Activated CD4-positive, alpha-beta T cell treated with anti-CD3 and anti-CD28 coated beads, Interleukin-2, amount 50 U/mL, for 48 hours (primary cell): ENCODE data around the gene HOMER2.
"Not testable (repeated sequence)": the region's sequence is repeated elsewhere in the genome, so short reads cannot be mapped to it uniquely, and the experiment has no call there.

Source experiments
- DNase-seq, 2 experiments: peaks; one replicate each; pipeline ENCODE4 v3.0.0-alpha.2; 2020

The HOMER2 gene

DNA sequence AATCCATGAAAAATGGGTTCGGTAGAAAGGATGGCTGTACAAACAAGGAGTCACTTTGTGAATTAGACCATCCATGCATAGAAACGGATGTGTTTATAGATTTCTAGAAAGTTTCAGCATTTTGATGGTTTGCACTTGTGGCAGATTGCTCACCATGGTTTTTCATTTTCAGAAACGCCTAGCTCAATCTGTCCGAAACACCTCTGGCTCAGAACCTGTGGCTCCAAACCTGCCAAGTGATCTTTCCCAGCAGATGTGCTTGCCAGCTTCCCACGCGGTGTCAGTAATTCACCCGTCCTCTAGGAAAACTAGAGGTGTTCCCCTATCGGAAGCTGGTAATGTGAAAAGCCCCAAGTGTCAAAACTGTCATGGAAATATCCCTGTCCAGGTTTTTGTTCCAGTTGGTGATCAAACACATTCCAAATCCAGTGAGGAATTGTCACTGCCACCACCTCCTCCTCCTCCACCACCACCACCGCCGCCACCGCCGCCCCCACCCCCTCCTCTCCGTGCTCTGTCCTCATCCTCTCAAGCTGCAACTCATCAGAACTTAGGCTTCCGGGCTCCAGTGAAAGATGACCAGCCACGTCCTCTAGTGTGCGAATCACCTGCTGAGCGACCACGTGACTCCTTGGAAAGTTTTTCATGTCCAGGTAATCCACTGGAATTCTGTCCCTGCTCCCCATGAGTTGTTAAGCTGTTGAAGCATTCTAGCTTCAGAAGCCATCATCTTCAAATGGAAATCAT is 121.9 kb downstream of the HOMER2 start:
- no peak for DNase-seq

- no peak for DNase-seq
Observed at GRCh38 chr15:82829234-82829633, 123.3 kb downstream of the HOMER2 start.

DNA sequence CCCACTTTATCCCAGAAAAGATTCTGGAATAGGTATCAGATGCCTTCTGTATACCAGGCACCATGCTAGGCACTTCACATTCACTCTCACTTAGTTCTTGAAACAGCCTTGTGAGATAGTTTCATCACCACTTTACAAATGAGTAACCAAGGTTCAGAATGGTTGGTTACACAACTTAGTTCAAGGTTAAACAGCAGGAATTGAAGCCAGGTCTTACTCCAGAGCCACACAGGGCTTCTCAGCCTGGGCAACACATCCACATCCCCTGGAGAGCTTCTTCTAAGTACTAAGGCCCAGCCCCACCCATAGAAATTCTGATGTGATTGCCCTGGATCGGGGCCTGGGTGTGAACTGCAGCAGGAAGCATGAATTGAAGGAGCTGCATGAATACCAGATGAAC is 124.4 kb downstream of the HOMER2 start:
- no peak for DNase-seq

DNA sequence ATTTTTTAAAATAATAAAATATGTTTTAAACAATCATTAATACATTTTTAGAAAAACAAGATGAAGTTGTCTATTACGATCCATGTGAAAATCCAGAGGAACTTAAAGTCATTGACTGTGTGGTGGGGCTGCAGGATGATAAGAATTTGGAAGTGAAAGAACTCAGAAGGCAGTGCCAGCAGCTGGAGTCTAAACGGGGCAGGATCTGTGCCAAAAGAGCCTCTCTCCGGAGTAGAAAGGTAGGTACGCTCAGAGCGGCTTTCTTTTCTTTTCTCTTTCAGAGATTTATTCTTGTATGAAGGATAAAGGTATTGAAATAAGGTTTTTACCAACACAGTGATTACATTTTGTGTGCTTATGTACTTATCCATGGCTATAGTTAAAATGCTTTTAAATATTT is 129.5 kb downstream of the HOMER2 start:
- DNase-seq, result no peak

- not testable (repeated sequence) for DNase-seq
Observed at GRCh38 chr15:82821851-82822250, 130.7 kb downstream of the HOMER2 start.

DNA sequence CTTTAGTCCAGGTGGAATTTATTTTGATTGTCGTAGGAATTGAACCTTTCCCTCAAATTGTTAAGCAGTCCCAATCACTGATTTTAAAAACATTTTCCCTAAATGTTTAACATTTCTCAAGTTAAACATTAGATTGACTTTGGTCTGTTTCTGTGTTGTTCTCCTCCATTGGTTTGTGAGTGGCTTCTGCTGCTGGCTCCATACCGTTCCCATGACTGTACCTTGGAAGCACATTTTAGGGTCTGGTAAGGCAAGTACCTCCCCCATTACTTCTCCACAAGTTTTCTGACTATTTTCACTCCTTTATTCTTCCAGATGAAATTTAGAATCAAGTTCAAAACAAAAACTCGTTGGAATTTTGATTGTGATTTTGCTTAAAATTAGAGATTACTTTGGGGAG is 131.1 kb downstream of the HOMER2 start:
- not testable (repeated sequence) for DNase-seq

DNA sequence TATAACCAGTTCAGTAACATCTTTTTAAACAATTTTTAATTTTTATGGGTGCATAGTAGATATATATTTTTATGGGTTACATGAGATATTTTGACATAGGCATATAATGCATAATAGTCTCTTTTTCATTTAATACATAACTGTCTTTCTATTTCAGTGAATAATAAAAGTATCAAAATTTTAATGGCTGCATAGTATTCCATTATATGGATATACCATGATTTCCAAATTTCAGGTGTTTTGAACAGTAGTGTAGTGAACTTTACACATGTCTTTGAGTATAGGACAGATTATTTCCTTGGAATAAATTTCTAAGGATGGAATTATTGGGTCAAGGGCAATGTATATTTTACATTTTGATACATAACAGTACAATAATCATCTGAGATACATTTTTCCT is 132.4 kb downstream of the HOMER2 start:
- DNase-seq, result no peak

- DNase-seq, result no peak
Observed at GRCh38 chr15:82812994-82813393, 139.5 kb downstream of the HOMER2 start.

- peak; percentile 24 to 39 for DNase-seq
Observed at GRCh38 chr15:82810890-82811426, 141.6 kb downstream of the HOMER2 start.

DNA sequence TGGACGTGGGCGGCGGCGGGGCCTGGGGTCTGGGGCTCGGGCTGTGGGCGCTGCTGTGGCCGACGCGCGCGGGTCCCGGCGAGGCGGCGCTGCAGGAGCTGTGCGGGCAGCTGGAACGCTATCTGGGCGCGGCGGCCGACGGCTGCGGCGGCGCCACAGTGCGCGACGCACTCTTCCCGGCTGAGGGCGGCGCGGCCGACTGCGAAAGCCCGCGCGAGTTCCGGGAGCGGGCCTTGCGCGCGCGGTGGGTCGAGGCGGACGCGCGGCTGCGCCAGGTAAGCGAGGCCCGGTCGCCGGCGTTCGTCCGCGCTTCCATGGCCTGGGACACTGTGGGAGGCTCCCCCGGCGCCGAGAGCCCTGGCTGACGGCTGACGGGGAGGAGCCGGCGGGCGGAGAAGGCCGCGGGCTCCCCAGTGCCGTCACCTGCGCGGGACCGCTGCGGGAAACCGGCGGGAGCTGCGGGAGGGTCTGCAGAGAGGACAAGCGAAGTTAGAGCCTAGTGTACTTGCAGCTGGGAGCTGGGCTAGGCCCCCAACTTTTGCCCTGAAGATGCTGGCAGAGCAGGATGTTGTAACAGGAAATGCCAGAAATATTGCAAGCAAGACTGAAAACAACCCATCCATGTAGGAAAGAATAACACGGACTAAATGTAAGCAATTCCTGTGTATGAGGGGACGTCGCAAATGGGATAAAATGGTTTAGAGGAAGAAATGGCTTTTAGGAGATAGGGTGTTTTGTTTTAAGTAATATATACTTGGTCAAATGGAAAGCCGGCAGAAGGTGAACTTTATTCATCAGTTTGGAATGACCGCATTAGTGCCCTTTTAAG is 142.2 kb downstream of the HOMER2 start:
- DNase-seq, result peak in 1 of 2 experiments; percentile 32

DNA sequence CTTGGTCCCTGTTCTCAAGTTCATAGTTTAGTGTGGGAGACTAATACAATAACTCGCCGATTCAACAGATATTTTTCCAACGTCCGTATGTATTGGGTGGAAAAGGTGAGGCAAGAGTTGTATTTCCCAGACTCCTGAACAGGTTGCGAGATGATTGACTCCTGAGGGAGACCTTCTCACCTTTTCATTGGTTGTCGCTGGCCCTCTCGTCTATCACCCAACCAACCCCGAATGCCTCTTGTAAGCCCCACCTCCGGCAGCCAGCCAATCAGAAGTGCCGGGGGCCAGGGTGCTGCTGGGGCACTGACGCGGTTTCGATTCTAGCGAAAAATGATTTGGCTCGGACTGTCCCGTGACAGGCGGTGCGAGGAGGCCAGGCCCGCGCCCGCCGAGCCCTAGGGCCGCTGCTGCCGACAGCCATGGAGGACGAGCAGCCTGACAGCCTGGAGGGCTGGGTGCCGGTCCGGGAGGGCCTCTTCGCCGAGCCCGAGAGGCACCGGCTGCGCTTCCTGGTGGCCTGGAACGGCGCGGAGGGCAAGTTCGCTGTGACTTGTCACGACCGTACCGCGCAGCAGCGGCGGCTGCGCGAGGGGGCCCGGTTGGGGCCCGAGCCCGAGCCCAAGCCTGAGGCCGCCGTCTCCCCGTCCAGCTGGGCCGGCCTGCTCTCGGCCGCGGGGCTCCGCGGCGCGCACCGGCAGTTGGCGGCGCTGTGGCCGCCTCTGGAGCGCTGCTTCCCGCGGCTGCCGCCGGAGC is 143.0 kb downstream of the HOMER2 start, which contains the start of gene WHAMM:
Gene WHAMM, plus strand, starts transcription at position 321 of the 753 bp plus-strand sequence. Its CDS starts 99 bp downstream, at position 420.
- peak; percentile 94 to 96 for DNase-seq

- no peak for DNase-seq
Observed at GRCh38 chr15:82808634-82809041, 143.9 kb downstream of the HOMER2 start.

GRCh38 chr15:82807920-82808633 is 144.4 kb downstream of the HOMER2 start:
- no peak for DNase-seq

DNA sequence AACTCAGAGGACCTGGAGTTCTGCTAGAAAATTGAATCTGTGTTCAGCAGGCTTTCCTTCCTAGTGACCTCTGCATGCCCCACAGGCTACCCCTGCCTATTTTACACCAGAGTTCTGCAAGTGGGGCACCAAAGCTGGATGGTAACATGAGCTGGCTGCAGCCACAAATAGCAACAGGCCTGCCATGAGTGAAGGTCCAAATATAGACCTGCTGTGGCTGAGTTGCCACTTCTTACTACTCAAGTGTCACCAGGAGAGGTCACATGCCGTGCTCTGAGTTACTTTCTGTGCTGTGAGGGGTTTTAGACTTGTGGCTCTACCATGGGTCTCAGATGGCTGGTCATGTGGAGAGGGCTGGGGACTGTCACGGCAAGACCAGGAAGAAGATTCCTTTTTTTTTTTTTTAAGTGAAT is 146.5 kb downstream of the HOMER2 start, which contains the start of gene FSD2:
Gene FSD2, minus strand, starts transcription at position 76 of the 413 bp plus-strand sequence. CDS start 18,679 bp downstream, outside the sequence.
- no peak for DNase-seq

GRCh38 chr15:82804575-82804949 is 148.0 kb downstream of the HOMER2 start:
- no peak for DNase-seq

DNA sequence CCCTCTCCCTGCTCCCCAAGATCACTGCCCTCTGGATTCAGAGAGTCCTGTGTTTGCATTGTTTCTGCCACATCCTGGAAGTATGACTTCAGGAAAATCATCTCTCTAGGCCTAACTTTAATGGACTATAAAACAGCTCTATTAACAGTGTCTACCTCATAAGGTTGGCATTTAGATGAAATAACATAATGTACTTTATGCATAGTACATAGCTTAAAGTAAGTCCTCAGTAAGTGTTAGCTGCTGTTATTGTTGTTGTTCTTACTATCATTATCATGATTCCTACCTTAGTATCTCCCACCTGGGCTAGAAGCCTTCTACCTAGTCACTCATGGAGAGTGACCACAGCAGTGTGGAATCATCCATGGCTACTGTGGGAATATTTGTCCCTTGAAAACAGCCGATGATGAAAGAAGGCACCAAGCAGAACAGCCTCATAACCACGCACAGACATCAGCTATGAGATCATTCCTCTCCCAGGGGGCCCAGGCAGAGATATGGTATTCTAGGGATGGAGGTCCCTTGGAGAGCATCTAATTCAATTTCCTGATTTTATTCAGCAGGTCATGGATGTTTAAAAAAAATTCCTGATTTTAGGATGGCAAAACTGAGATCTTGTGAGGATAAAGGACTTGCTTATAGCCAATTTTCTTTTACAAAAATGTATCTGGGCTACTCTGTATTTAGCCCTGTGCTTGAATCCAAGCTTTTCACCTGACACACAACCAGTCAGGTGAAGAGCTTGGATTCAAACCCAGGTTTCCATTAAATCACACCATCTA is 148.5 kb downstream of the HOMER2 start:
- no peak for DNase-seq

GRCh38 chr15:82802497-82802896 is 150.0 kb downstream of the HOMER2 start:
- no peak for DNase-seq

DNA sequence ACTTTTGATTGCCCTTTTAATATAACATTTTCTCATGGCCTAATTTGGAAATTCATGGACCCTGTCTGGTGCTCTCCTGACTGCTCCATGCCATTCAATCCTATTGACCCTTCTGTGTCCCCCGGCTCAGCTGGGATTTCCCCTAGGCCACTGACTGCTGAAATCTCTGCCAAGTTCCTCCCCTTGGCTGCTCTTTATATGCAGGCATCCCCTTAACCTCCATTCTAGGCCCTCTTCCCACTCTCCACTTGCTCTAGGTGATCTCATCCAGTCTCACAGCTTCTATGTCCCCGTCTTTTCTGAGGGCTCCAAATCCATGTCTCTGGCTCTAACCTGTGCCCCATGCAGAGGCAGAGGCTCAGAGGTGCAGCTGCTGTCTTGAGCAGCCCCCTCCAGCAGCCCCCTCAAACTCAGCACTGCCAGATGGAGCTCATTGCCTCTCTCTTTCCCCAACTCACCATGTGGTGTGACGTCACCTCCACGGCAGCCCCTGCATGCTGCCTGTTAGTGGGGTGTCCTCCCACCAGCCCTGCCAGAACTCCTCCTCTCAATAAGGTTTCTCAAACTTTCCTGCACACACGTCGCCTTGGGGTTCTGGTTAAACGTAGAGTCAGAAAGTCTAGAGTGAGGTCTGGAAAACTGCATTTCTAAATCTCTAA is 153.2 kb downstream of the HOMER2 start:
- DNase-seq, result no peak
